ENCODE measurements around the gene TJP2. TPM values are rescaled to one million over a fixed set of nuclear protein-coding genes. Genes with fewer than 3 reads are reported as not detected.

TJP2 gene
- total RNA-seq, 1 donor from 2014 or later: 254 TPM

DNA sequence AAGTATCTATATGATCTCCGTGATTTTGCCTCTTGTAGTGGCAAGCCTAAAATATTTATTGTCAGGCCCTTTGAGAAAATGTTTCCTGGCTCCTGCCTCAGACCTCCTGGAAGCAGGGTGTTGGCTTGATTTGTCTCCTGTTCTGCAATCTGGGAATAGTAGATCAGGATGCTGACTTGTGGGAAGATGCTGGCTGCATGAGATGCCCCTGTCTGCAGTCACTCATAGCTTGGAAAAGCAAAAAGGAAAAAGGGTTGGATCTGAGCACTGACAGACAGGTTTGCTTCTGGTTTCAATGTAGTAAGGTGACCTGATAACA lies 16.7 kb downstream of the TJP2 start:
- Mint-ChIP-seq H3K4me3 (ENCODE audit: low read depth) (no peak overlapping the region), H3K27me3 (no peaks in the 10 kb centered on the region), H3K27ac (peak overlapping the region; percentile 29), H3K36me3 (ENCODE audit: insufficient read depth) (peaks cover 2% of the 10 kb centered on the region), H3K9me3 (ENCODE audit: low read depth) (no peaks in the 10 kb centered on the region), H3K4me1 (ENCODE audit: low read depth) (peaks cover 78% of the 10 kb centered on the region)
- TF ChIP-seq, protein P1, sequence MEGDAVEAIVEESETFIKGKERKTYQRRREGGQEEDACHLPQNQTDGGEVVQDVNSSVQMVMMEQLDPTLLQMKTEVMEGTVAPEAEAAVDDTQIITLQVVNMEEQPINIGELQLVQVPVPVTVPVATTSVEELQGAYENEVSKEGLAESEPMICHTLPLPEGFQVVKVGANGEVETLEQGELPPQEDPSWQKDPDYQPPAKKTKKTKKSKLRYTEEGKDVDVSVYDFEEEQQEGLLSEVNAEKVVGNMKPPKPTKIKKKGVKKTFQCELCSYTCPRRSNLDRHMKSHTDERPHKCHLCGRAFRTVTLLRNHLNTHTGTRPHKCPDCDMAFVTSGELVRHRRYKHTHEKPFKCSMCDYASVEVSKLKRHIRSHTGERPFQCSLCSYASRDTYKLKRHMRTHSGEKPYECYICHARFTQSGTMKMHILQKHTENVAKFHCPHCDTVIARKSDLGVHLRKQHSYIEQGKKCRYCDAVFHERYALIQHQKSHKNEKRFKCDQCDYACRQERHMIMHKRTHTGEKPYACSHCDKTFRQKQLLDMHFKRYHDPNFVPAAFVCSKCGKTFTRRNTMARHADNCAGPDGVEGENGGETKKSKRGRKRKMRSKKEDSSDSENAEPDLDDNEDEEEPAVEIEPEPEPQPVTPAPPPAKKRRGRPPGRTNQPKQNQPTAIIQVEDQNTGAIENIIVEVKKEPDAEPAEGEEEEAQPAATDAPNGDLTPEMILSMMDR (IDR thresholded peaks at IDR 0.05; ENCODE audit: unreplicated experiment): no peak
- DNase-seq (ENCODE audit: low spot score, unreplicated experiment): no peak

DNA sequence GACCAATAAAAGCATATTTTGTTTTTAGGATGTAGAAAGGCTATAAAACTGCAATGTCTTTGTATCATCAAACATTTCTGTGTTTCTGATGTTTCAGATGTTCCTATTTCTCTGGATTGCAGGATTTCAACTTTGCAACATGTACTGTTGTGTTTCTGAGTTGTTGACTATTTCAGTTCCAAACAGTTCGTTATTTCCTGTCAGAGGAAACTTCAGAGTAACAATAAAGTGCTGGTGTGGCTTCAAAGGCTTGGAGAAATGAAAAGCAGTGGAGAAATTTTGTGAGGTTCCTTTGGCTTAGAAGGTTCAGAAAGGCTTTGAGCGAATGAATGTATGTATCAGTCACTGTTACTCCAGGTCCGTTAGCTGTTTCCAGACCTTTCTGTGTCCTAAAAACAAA lies 17.2 kb downstream of the TJP2 start:
- no peak for DNase-seq (ENCODE audit: low spot score, unreplicated experiment)
- no peaks in the 10 kb centered on the region for H3K9me3 Mint-ChIP-seq (ENCODE audit: low read depth)
- H3K27me3 Mint-ChIP-seq: no peaks in the 10 kb centered on the region
- TF ChIP-seq, protein P1 (IDR thresholded peaks at IDR 0.05; ENCODE audit: unreplicated experiment): no peak
- H3K4me1 Mint-ChIP-seq (ENCODE audit: low read depth): peaks cover 76% of the 10 kb centered on the region
- H3K4me3 Mint-ChIP-seq (ENCODE audit: low read depth): no peak overlapping the region
- peaks cover 2% of the 10 kb centered on the region for H3K36me3 Mint-ChIP-seq (ENCODE audit: insufficient read depth)
- no peak overlapping the region for H3K27ac Mint-ChIP-seq

DNA sequence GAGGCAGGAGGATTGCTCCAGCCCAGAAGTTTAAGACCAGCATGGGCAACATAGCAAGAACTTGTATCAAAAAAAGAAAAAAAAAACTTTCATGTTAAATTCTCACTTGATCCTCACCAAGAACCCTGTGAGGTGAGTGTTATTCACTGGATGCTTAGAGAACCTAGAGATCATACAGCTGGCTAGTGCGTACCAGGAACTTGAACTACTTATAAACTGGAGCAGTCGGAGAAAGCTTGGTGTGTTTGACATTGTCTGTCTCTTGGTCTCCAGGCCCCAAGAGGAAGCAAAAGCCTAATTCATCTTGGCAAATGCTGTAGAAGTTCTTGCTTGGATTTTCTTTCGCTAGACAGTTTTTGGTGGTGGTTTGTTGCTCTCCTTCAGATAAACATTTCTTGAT lies 18.1 kb downstream of the TJP2 start:
- TF ChIP-seq, protein P1 (IDR thresholded peaks at IDR 0.05; ENCODE audit: unreplicated experiment): no peak
- DNase-seq (ENCODE audit: low spot score, unreplicated experiment): no peak
- Mint-ChIP-seq H3K4me3 (ENCODE audit: low read depth) (no peak overlapping the region), H3K9me3 (ENCODE audit: low read depth) (no peaks in the 10 kb centered on the region), H3K4me1 (ENCODE audit: low read depth) (peaks cover 66% of the 10 kb centered on the region), H3K27ac (peak overlapping the region; percentile 52), H3K27me3 (no peaks in the 10 kb centered on the region), H3K36me3 (ENCODE audit: insufficient read depth) (peaks cover 2% of the 10 kb centered on the region)

DNA sequence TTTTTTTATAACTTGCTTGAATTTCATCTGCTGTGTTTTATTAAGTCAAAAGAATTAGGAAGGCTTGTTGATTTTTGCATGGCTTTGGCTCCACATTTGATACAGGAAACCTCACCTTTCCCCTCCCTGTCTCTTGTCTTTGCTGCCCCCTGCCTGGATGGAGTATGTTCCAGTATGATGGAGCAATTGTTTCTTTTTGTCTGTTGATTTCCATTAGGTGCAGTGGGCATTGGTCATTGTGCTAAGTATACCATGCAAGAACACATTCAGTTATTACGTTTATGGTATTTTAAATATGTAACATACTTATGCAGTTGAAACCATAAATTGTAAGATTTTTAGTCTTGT lies 19.6 kb downstream of the TJP2 start:
- Mint-ChIP-seq H3K9me3 (ENCODE audit: low read depth) (no peaks in the 10 kb centered on the region), H3K36me3 (ENCODE audit: insufficient read depth) (peaks cover 3% of the 10 kb centered on the region), H3K27ac (no peak overlapping the region)

DNA sequence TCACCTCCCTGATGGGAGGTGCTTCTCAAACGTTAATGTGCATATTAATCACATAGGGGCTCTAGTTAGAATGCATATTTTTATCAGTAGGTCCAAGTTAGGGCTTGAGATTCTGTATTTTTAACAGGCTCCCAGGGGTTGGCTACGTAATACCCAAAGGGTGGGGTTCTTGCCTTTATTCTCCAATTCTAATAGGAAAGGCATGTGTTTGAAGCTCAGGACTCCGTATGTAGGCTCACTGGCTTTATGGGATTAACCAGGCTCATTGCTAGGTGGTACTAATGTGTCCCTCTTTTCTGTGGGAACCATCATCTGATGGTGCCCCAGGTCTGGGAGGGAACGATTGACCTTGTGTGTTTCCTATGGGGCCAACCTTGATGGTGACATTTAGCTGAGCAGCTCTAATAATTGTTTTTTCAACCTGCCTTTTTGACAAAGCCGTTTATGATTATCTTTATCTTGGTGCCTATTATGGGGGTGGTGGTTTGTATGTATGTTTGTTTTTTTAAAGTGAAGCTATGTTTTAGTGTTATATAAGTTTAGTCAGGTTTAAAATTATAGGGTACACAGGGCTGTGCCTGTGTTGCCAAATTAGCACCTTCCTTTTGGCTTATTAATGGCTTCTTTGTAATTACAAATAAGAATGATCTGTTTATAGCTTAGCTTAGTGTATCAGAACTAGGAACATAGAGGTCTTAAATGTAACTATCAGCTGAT lies 20.8 kb downstream of the TJP2 start:
- peaks cover 1% of the 10 kb centered on the region for H3K36me3 Mint-ChIP-seq (ENCODE audit: insufficient read depth)
- H3K27ac Mint-ChIP-seq: peak overlapping the region; percentile 7
- peaks cover 52% of the 10 kb centered on the region for H3K4me1 Mint-ChIP-seq (ENCODE audit: low read depth)
- H3K4me3 Mint-ChIP-seq (ENCODE audit: low read depth): no peak overlapping the region
- H3K27me3 Mint-ChIP-seq: no peaks in the 10 kb centered on the region
- no peak for DNase-seq (ENCODE audit: low spot score, unreplicated experiment)
- TF ChIP-seq, protein P1 (IDR thresholded peaks at IDR 0.05; ENCODE audit: unreplicated experiment): no peak
- no peaks in the 10 kb centered on the region for H3K9me3 Mint-ChIP-seq (ENCODE audit: low read depth)

More for the DNA sequence above, 19.6 kb downstream of the TJP2 start:
- no peak for DNase-seq (ENCODE audit: low spot score, unreplicated experiment)
- Mint-ChIP-seq H3K4me3 (ENCODE audit: low read depth) (no peak overlapping the region), H3K4me1 (ENCODE audit: low read depth) (peaks cover 59% of the 10 kb centered on the region), H3K27me3 (no peaks in the 10 kb centered on the region)
- TF ChIP-seq, protein P1 (IDR thresholded peaks at IDR 0.05; ENCODE audit: unreplicated experiment): no peak

Measured in progenitor cell of endocrine pancreas (in vitro differentiated cells).